NCI-H2107 treated with DMSO at 0.1 percent for 48 hours (cell line): Measurements from ENCODE around the gene PRKCH.

ENCODE experiments used
- DNase-seq: peaks from one replicate; lab custom pipeline; 2025; ENCODE audit not compliant: unreplicated experiment; lab: John Stamatoyannopoulos, UW

PRKCH gene

DNA sequence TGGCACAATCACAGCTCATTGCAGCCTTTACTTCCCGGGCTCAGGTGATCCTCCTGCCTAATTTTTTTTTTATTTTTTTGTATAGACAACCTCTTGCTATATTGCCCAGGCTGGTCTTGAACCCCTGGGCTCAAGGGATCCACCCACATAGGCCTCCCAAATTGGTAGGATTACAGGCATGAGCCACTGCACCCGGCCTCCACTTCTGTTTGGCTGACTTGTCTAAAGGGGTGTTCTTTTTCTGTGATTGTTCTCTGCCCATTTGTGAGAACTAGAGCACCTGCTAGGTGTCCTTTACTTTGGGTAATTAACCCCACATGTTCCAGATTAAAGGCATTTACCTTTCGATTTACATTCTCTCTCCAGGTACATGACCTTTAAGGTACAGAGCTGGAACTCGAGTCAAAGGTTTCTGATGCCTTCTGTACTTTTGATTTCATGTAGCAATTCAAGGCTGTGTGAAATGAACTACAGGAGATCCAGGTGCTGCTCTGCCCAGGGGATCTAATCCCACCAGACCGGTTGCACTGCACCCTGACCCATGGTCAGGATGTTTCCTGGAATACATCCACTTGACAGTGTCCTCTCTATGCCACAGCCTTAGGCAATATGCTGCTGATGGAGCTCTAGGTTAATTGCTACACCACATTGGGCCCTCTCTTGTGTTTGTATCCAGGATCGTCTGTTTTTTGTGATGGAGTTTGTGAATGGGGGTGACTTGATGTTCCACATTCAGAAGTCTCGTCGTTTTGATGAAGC, 163.6 kb downstream of the PRKCH start:
- no peak for DNase-seq

DNA sequence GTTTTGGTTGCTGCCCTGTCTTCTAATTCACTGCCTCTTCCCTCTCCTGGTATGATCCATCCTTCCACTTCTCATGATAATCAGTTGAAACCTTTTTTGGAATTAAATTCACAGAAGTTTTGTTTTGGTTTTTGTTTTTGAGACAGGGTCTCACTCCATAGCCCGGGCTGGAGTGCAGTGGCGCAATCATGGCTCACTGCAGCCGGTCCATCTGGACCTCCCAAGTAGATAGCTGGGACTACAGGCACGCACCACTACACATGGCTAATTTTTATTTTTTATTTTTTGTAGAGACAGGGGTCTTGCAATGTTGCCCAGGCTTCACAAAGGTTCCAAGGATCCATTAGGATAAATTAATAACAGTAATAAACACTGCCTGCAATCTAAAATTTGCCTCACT, 164.3 kb downstream of the PRKCH start:
- DNase-seq: no peak

- no peak for DNase-seq
Measured at GRCh38 chr14:61486930-61487495, 165.6 kb downstream of the PRKCH start.

DNA sequence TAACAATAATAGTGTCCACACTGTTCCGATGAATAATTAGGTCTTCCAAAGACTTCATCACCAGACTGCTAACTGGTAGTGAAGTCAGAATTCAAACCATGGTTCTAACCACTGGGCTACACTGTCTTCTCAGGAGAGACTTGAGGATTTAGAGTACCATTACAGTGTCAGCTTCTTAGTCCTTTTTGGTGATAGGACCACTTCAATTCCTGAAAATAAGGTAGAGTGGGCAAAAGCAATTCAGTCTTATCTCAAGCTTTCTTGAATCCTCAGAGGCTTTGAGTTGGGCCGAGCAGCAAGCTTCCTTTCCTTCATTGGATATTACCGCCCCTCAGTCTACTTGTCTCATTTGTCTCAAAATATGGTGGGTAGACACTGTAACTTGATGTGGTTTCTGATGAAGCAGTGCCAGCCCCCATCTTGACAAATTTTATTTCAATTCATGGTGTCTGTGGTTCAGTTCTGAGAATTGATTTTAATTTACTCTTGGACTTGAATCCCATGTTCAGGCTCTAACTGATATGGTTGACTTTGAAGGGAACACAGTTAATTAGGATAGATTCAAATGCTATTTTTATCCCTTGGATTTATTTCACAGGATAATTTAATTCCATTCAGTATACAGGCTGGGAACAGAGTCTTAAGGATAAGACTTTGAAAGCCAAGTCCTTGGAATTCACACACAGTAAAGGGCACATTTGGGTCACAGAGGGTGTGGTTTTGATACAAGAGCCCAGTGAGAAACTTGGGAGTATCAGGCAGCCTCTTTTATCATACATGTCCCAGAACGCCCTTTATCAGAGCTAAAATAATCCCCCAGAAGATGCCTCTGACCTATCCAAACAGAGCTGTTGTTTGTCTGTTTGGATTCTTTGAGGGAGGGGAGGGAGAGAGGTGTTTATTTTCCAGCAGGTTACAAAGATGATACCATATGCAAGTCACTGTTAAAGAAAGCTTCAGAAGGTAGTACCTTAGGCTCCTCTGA, 167.3 kb downstream of the PRKCH start:
- DNase-seq: no peak

DNA sequence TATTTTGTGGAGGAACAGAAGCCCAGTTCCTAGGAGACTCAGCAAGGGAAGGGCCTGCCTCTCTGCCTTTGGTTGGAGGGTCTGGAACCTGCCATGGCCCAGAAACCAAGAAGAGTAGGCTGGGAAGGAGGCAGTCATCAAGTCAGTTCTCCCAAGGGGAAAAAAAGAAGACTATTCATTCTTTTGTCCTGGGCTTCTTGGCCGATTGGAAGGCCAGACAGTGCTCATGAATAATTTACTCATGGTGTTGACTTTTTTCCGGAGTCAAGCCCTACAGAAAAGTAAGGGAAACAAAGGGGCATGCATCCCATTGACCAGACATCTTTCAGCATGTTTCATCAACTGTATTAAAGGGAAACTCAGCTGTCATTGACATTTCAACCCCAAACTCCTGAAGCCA, 168.1 kb downstream of the PRKCH start:
- DNase-seq: no peak

DNA sequence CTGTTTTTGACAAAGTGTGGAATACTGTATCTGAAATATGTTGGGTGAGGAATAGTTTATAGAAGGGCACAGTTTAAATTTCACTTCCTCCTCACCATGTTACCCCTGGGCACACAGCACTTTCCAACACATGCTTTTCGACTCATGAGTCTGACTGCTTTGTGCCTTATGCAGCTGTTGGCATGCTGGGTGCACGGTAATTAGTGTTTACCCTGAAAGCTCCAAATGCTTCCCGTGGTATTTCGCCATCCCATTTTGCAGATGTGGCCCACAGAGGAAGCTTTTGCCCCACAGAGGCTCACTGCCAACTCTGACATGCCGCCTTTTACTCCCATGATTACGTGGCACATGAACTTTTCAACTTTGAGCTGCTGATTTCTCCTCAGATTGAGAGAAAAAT, 168.6 kb downstream of the PRKCH start:
- DNase-seq: no peak

DNA sequence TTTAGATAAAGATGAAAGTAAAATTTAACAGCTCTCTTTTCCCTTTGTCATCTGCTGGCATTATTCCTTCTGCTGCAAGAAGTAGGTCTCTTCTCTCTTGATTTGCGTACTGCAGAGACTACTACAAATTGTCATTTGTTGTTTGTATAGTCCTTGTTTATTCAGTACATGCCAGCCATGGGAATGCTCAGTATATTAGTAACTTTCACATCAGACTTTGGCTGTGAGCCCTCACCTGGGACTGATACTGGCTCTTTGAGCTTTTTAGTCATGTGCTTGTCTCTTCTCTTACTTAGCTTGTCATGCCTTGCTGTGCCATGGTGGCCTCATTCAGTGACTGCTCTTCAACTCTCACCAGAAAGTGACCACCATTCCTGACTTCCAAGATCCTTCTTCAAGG, 169.8 kb downstream of the PRKCH start:
- DNase-seq: no peak

DNA sequence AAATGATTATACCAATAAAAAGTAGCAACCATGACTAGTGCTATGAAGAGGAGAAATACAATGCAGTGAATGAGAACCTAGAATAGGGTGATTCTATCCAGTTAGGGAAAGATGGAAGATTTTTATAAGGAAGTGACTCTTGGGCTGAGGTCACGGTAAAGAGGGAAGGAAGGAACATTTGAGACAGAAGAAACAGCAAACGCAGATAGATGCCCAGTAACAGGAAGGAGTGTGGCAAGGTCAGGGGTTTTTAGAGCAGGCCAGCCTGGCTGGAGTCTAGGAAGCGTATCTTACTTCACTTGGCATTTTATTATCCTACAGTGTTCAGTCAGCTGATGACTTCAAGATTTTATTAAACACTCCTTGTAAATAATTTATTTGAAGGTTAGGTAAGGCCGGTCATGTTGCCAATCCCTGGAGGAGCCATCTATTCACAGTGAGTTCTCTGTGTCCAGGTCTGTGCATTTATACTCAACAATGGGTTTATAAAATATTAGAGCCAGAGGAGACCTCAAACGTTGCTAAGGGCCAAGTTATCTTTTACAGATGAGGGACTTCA, 170.6 kb downstream of the PRKCH start:
- DNase-seq: no peak

GRCh38 chr14:61492474-61492873, 171.1 kb downstream of the PRKCH start:
- no peak for DNase-seq

DNA sequence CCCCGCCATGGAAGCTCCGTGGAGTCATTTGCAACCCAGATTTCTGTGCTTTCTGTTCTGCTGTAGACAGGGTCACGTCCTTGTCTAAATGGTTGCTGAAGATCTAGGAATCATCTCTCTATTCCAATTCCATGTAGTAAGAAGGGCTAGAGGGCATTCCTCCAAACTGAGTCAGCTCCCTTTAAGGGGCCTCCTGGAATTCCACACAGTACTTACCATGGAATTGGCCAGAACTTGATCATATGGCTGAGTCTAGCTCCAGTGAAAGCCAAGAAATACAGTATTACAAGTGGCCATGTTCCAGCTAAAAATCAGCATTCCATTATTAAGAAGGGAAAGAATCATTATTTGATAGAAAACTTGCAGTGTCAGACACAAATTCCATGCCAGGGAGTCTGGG, 171.9 kb downstream of the PRKCH start:
- no peak for DNase-seq

- no peak for DNase-seq
Measured at GRCh38 chr14:61494018-61494417, 172.6 kb downstream of the PRKCH start.

DNA sequence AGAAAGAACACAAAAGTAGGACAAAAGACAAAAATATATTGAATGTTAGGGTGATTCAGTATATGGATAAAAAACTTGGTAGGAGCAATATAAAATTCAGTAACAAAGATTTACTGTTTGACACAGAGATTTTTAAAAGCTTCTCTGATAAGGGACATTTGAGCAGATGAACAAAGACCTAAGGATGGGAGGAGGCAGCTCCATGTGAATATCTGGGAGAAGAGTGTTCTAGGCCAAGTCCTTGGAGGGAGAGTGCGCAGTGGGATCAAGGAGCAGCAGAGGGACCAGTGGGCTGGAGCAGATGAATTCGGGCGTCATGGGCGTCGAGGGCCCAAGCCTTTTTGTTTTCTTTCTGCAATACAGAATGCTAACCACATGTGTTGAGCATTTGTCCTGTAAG, 174.4 kb downstream of the PRKCH start:
- DNase-seq: no peak

DNA sequence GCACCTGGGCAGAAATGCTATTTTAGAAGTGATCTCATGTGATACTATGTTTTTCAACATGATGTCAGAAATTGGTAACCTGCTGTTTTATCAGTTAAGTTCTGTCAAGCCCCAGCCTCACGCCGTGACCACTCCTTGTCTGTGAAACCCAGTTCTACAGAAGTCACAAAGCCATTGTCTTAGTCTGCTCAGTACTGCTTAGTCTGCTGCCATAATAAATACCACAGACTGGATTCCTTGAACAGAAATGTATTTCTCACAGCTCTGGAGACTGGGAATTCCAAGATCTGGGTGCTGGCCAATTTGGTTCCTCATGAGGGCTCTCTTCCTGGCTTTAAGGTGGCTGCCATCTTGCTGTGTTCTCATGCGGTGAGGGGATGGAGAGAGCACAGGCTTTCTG, 176.9 kb downstream of the PRKCH start:
- DNase-seq: no peak

DNA sequence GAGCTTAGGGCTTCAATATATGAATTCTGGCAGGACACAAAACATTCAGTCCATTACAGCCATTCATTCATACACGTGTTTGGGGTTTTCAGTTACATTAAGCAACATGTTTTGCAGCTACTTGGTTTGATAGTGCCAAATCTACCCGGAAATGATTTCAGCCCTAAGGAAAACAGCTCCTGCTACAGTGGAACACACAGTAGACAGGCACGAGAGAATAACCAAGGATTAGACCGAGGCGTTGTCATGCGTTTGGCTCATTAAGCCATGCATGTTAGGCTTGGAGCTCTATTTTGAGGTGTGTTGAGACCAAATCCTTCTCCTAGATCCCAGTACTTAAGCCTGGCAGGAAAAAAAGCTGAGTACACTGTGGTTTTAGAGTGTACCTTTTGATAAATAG, 177.4 kb downstream of the PRKCH start:
- DNase-seq: peak; percentile 57

DNA sequence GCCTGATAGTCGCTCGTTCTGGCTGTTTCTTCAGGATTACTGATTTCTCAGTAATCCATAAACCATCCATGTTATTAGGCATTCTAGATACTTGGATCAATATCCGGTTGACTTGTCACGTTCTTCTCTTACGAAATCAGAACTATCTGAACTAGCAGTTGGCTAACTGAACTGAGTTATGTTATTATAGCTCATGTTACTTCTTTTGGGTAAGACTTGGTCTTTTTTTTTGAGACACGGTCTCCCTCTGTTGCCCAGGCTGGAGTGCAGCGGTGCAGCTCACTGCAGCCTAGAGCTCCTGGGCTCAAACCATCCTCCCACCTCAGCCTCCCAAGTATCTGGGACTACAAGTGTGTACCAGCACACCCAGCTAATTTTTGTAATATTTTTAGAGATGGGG, 178.6 kb downstream of the PRKCH start:
- no peak for DNase-seq

DNA sequence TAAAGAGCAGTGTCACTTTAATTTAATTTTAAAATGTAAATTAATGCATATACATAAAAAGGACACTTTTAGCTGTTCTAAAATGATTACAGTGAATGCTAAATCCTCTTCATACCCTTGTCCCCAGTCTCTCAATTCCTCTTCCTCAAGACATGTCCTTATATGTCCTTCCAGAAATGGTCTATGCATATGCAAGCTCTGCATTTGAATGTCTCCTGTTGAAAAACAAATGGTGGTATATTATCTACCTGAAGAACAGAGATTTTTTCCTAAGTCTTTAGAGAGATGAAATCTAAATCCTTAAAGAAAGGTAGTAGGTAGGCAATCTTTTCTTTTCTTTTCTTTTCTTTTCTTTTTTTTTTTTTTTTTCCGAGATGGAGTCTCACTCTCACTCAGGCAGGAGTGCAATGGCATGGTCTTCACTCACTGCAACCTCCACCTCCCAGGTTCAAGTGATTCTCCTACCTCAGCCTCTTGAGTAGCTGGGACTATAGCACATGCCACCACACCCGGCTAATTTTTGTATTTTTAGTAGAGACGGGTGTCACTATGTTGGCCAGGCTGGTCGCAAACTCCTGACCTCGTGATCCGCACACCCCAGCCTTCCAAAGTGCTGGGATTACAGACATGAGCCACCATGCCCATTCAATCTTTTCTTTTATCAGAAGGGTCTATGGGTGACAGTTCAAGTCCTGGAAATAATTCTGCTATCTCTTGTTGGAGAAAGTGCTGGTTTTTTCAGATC, 180.5 kb downstream of the PRKCH start:
- DNase-seq: no peak

DNA sequence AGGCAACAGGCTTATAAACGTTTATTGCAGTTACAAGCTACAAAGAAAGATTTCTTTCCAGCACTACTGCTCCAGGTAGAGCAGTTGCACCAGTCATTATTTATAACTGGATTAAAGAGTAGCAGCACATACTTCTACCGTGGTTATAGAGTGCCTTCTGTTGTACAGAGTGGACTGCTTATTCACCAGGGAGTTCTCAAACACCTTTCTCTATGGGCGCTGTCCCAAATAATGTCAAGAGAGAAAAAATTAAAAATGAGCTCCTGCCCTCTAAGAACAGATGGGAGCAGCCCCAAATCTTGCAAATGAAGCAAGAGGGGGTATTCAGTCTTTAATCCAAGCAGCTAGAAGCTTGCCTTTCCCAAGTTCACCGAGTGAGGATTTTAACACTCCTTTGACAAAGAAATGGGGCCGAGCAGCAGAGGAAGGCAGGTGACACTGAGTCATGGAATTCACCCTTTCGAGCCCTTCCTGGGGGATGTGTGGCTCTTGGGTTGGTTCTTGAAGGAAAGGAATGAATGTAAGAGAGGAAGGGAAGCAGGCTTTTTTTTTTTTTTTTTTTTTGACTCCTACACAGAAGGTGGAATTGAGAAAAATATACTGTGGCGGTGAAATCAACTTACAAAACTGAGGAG, 181.2 kb downstream of the PRKCH start:
- no peak for DNase-seq

GRCh38 chr14:61503167-61503801, 181.9 kb downstream of the PRKCH start:
- no peak for DNase-seq

- DNase-seq: no peak
Measured at GRCh38 chr14:61504901-61505300, 183.5 kb downstream of the PRKCH start.
